Measurements from ENCODE around the gene AUTS2. TPM values are rescaled to one million over a fixed set of nuclear protein-coding genes. Genes with fewer than 3 reads are reported as not detected.
A peak's percentile ranks its signal among the peaks of the same experiment; 100 is the strongest.

Gene AUTS2
- total RNA-seq, 1 donor from 2014 or later, result 56.0 TPM

DNA sequence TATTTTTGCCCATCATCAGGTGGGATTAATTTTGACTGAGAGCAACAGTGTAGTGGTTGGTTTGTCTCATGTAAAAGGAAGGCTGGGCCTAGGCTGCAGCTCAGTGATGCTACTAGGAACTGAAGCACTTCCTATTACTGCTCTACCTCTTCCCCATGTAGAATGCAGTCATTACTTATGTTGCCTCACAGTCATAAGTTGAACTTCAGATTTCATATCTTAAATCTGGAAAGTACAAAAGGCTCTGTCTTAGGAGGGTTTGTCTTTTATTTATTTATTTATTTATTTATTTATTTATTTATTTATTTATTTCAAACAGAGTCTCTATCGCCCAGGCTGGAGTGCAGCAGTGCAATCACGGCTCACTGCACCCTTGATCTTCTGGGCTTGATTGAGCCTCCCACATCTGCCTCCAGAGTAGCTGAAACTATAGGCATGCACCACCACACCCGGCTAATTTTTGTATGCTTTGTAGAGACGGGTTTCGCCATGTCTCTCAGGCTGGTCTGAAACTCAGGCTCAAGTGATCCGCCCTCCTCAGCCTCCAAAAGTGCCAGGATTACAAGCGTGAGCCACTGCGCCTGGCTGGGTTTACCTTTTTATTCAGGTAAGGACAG lies 812.0 kb downstream of the AUTS2 start:
- DNase-seq, result no peak
- Histone ChIP-seq H3K4me1 (no peaks in the 10 kb centered on the region), H3K4me3 (no peak overlapping the region), H3K36me3 (no peaks in the 10 kb centered on the region), H3K27me3 (no peaks in the 10 kb centered on the region), H3K9me3 (no peaks in the 10 kb centered on the region), H3K27ac (no peak overlapping the region)
- intact Hi-C loops (cut with DNase I), result no loop called here
- TF ChIP-seq, protein P1, sequence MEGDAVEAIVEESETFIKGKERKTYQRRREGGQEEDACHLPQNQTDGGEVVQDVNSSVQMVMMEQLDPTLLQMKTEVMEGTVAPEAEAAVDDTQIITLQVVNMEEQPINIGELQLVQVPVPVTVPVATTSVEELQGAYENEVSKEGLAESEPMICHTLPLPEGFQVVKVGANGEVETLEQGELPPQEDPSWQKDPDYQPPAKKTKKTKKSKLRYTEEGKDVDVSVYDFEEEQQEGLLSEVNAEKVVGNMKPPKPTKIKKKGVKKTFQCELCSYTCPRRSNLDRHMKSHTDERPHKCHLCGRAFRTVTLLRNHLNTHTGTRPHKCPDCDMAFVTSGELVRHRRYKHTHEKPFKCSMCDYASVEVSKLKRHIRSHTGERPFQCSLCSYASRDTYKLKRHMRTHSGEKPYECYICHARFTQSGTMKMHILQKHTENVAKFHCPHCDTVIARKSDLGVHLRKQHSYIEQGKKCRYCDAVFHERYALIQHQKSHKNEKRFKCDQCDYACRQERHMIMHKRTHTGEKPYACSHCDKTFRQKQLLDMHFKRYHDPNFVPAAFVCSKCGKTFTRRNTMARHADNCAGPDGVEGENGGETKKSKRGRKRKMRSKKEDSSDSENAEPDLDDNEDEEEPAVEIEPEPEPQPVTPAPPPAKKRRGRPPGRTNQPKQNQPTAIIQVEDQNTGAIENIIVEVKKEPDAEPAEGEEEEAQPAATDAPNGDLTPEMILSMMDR (IDR thresholded peaks at IDR 0.05), result no peak
- ATAC-seq, result no peak

DNA sequence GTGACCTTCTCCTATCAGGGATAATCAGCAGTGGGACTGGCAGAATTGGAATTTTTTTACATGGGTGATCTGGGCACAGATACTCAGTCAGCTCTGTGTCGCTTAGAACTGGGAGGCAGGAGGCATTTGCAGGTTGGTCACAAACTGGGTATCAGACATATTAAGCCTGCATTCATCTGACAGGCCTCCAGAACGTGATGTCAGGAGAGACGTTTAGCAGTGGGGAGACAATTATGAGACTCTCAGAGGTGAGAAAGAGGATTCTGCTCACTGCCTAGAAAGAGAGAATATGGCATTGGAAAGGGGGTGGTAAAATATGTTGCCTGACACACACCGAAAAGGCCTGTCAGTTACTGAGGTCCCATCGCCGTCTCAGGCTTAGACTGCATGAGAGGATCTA lies 816.1 kb downstream of the AUTS2 start:
- no peak for DNase-seq
- intact Hi-C loops (cut with DNase I), result no loop called here

DNA sequence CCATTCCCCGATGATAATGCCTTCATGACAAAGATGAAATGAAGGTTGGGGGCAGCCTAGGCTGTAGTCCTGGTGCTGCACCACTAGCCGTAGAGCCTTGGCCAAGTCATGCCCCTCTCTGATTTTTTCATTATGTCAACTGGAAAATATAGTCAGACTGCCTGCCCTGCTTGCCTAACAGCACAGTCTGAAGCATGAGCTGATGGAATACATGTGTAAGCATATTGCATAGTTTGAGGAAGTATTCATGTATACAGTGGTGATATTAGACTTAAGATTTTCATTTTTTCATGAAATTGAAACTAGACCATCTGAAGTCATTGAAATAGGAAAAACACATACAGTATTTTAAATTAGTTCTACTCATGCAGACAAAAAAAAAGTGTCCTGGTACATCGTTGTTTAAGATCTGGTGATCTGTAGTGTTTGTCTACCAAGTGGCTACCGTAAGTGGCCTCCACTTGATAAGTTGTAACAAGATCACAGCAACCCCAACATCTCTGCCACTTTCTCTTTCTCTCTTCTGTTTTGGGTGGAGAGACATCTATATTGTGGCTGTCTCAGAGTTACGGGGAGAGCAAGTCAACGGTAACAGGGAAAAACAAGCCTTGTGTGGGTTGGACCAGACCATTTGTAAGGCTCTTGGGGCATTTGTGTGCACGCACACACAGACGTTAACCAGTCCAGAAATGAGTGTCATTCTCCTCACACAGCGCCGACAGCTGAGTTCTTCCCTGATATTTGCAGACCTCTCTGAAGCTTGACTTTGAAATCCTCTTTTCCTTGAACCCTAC lies 817.1 kb downstream of the AUTS2 start:
- intact Hi-C loops (cut with DNase I), result no loop called here
- Histone ChIP-seq H3K27me3 (no peaks in the 10 kb centered on the region), H3K27ac (no peak overlapping the region), H3K4me1 (no peaks in the 10 kb centered on the region), H3K4me3 (no peak overlapping the region), H3K36me3 (no peaks in the 10 kb centered on the region), H3K9me3 (no peaks in the 10 kb centered on the region)
- DNase-seq, result no peak
- ATAC-seq, result peak; percentile 33
- TF ChIP-seq, protein P1 (IDR thresholded peaks at IDR 0.05), result no peak

More for the DNA sequence above, 816.1 kb downstream of the AUTS2 start:
- Histone ChIP-seq H3K9me3 (no peaks in the 10 kb centered on the region), H3K4me1 (no peaks in the 10 kb centered on the region), H3K27ac (no peak overlapping the region), H3K4me3 (no peak overlapping the region), H3K27me3 (no peaks in the 10 kb centered on the region), H3K36me3 (no peaks in the 10 kb centered on the region)
- TF ChIP-seq, protein P1 (IDR thresholded peaks at IDR 0.05), result no peak
- ATAC-seq, result no peak

DNA sequence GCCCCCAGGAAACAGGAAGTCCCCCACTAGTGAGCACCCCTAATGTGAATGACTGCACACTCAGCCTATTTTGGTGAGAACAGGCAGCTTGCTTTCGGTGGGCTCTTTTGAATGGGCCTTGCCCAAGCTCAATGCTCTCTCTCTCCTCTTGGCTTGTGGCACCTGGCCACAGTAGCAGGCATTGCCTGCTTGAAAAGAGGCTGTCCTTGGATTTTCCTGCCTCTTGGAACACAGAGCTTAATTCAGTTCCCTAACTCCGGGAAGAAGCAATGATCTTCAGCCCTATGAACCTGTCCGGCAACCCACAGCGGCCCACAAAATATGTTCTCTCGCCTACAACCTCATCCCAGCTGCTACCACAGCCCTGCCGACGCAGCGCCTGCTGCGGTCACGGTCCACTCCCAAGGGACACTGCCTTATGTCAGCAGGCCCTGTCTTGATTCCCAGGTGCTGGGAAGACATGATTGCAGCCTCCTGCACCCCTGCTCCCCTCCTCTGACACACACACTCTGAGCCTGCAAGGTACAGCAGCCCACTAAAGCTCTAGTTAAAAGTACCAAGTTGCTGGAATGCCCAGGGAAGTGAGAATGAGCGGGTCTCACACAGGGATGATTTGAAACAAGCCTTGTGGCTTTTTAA lies 818.2 kb downstream of the AUTS2 start:
- DNase-seq, result no peak
- intact Hi-C loops (cut with DNase I), result no loop called here

DNA sequence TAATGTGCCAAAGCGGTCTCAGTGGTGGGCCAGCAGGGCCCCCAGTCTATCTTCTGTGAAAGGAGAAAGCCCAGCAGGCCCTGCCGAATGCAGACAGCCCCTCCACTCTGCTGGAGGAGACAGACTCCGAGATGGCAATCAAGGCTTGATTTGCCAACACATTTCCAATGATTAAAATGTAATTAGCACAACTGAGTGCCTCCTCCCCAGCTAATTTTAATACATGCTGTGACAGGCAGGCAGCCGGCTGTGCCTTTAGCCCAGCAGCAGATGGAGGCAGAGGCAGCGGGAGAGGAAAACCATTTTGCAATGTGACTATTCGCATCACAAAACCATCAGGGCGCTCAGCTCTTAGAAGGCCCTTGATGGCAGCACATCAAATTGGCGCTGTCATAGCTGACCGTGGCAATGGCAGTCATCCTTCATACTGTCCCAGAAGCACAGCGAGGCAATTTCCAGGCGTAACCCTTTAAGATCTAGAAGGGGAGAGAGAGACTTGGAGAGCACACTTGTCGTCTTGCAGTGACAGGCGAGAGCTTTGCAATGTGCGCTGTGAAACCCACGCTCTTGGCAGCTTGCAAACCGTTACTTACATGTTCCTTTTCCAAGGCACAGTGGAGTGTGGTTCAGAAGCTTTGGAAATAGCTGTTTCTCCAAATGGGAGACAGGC lies 818.8 kb downstream of the AUTS2 start:
- DNase-seq (no peak), ATAC-seq (no peak)
- no peaks in the 10 kb centered on the region for H3K9me3 ChIP-seq

More for the DNA sequence above, 818.2 kb downstream of the AUTS2 start:
- Histone ChIP-seq H3K27me3 (no peaks in the 10 kb centered on the region), H3K4me3 (no peak overlapping the region), H3K27ac (no peak overlapping the region), H3K4me1 (no peaks in the 10 kb centered on the region), H3K36me3 (no peaks in the 10 kb centered on the region), H3K9me3 (no peaks in the 10 kb centered on the region)
- TF ChIP-seq, protein P1 (IDR thresholded peaks at IDR 0.05), result no peak
- no peak for ATAC-seq

More for the DNA sequence above, 818.8 kb downstream of the AUTS2 start:
- H3K4me1 ChIP-seq, result no peaks in the 10 kb centered on the region
- no peak overlapping the region for H3K27ac ChIP-seq
- H3K4me3 ChIP-seq, result no peak overlapping the region
- intact Hi-C loops (cut with DNase I), result no loop called here
- no peaks in the 10 kb centered on the region for H3K27me3 ChIP-seq
- H3K36me3 ChIP-seq, result no peaks in the 10 kb centered on the region
- TF ChIP-seq, protein P1 (IDR thresholded peaks at IDR 0.05), result peak; percentile 22
